Liver (tissue), 9 donors: ENCODE measurements around the gene CEP63. TPM values are rescaled to one million over a fixed set of nuclear protein-coding genes. Genes with fewer than 3 reads are reported as not detected.

Experiments used
- DNase-seq: peaks from one replicate; pipeline ENCODE4 v3.0.0-alpha.2; 2017; ENCODE audit warnings: low spot score
- H3K27ac ChIP-seq, 2 donors: one replicate each; pipeline ENCODE4 v1.7.0; 2013; ENCODE audit warnings: inconsistent platforms in 2 of 2, low read length in 2 of 2, control low read depth in 1 of 2, low read depth in 1 of 2, mild to moderate bottlenecking in 1 of 2
- H3K27me3 ChIP-seq, 4 donors: one replicate each; pipeline versions ENCODE4 v1.6.1 to v1.7.0; 2013; ENCODE audit warnings: low read length in 3 of 4, inconsistent platforms in 1 of 4, mild to moderate bottlenecking in 1 of 4, moderate library complexity in 1 of 4; ENCODE audit not compliant: control insufficient read depth in 4 of 4, insufficient read depth in 4 of 4
- H3K36me3 ChIP-seq, 4 donors: one replicate each; pipeline versions ENCODE4 v1.6.1 to v1.7.0; 2013; ENCODE audit warnings: low read length in 3 of 4, mild to moderate bottlenecking in 3 of 4, low read depth in 1 of 4, moderate library complexity in 1 of 4; ENCODE audit not compliant: control insufficient read depth in 4 of 4, insufficient read depth in 3 of 4
- H3K4me1 ChIP-seq, 4 donors: one replicate each; pipeline versions ENCODE4 v1.6.1 to v1.7.0; 2013; ENCODE audit warnings: low read length in 3 of 4, mild to moderate bottlenecking in 3 of 4, moderate library complexity in 1 of 4; ENCODE audit not compliant: control insufficient read depth in 4 of 4, insufficient read depth in 4 of 4
- H3K4me3 ChIP-seq, 3 donors: one replicate each; pipeline versions ENCODE4 v1.6.1 to v1.7.0; 2013; ENCODE audit warnings: low read length in 3 of 3, control low read depth in 1 of 3, low read depth in 1 of 3, mild to moderate bottlenecking in 1 of 3
- H3K9ac ChIP-seq, 2 donors: one replicate each; pipeline ENCODE4 v1.7.0; 2013; ENCODE audit warnings: low read length in 2 of 2, mild to moderate bottlenecking in 2 of 2, moderate library complexity in 2 of 2, control low read depth in 1 of 2, low read depth in 1 of 2
- H3K9me3 ChIP-seq, 4 donors: one replicate each; pipeline versions ENCODE4 v1.6.1 to v1.7.0; 2013; ENCODE audit warnings: low read length in 3 of 4; ENCODE audit not compliant: control insufficient read depth in 4 of 4
- ATF3 ChIP-seq: IDR thresholded peaks from 2 replicates; pipeline ENCODE4 v1.6.1; 2016; ENCODE audit warnings: antibody characterized with exemption
- EGR1 ChIP-seq, 2 donors: IDR thresholded peaks; 2 replicates each; pipeline ENCODE4 v1.6.1; 2016 to 2018; ENCODE audit warnings: antibody characterized with exemption in 2 of 2, low read depth in 2 of 2
- FOXA1 ChIP-seq: IDR thresholded peaks from 2 replicates; pipeline ENCODE4 v1.6.1; 2016; ENCODE audit warnings: antibody characterized with exemption
- FOXA2 ChIP-seq: IDR thresholded peaks from 2 replicates; pipeline ENCODE4 v1.6.1; 2016; ENCODE audit warnings: antibody characterized with exemption
- HNF4A ChIP-seq, 2 donors: conservative IDR thresholded peaks; 2 replicates each; pipeline ENCODE4 v1.6.1; 2016; ENCODE audit warnings: antibody characterized with exemption in 2 of 2, mild to moderate bottlenecking in 2 of 2
- HNF4G ChIP-seq: IDR thresholded peaks from 2 replicates; pipeline ENCODE4 v1.6.1; 2016; ENCODE audit warnings: antibody characterized with exemption
- NR2F2 ChIP-seq: IDR thresholded peaks from 2 replicates; pipeline ENCODE4 v1.6.1; 2016; ENCODE audit warnings: antibody characterized with exemption
- TAF1 ChIP-seq: conservative IDR thresholded peaks from 2 replicates; pipeline ENCODE4 v1.6.1; 2016; ENCODE audit warnings: antibody characterized with exemption, mild to moderate bottlenecking
- WGBS: extraction: QIAGEN DNeasy Blood & Tissue Kit; methylation state at CpG from one replicate; pipeline ENCODE4 v1.1.7; 2013; 5-methylcytosine and 5-hydroxymethylcytosine counted together
- polyA plus RNA-seq, 2 donors: library from polyadenylated mRNA; stranded (reverse) in 1 of 2; unstranded in 1 of 2; fragments of 200-250 nt in 1 of 2; fragments of >200 nt in 1 of 2; fragmentation: Nextera tagmentation in 1 of 2; extraction: Ambion mirVana in 1 of 2; gene quantifications; one replicate each; pipeline versions ENCODE4 v1.2.1 to v1.2.3, GENCODE V29; 2013 to 2015
- total RNA-seq, 2 donors: library from RNA; depleted of rRNA; stranded (reverse); fragments of >200 nt; gene quantifications; one replicate each; pipeline ENCODE4 v1.2.3, GENCODE V29; 2014
- TF ChIP-seq, protein P1 (sequence below): fragments of 150-350 bp; IDR thresholded peaks from 2 replicates; pipeline ENCODE4 v1.5.1; 2017; ENCODE audit warnings: improper control_type of control experiment, low read depth, low read length; ENCODE audit not compliant: missing input control
- TF ChIP-seq, protein P2 (sequence below): IDR thresholded peaks from 2 replicates; pipeline ENCODE4 v1.6.1; 2016; ENCODE audit warnings: antibody characterized with exemption
- TF ChIP-seq, protein P3 (sequence below): IDR thresholded peaks from 2 replicates; pipeline ENCODE4 v1.6.1; 2016; ENCODE audit warnings: antibody characterized with exemption
- donor health status: healthy.
- donor health status: healthy.
- donor health status: healthy.
- donor health status: healthy.
- donor health status: healthy.

Gene CEP63
- total and polyA plus RNA-seq, 4 donors: 8.1 to 16.1 (median 12.7) TPM

- no peak for DNase-seq
- WGBS: 92% methylated on average over 1 of the region's 1 CpG
- H3K9me3 ChIP-seq: no peaks in the 10 kb centered on the region
- H3K9ac ChIP-seq: no peak overlapping the region
- peaks cover 0 to 33% (median 20%) of the 10 kb centered on the region in 4 donors for H3K36me3 ChIP-seq
- no peaks in the 10 kb centered on the region for H3K4me1 ChIP-seq
- TF ChIP-seq HNF4G (no peak), FOXA1 (no peak), HNF4A (conservative IDR thresholded peaks at IDR 0.05) (no peak), NR2F2 (no peak), TAF1 (no peak), EGR1 (IDR thresholded peaks at IDR 0.05; ENCODE audit: low read depth in 2 of 2) (no peak), ATF3 (no peak)
- TF ChIP-seq, protein P1, sequence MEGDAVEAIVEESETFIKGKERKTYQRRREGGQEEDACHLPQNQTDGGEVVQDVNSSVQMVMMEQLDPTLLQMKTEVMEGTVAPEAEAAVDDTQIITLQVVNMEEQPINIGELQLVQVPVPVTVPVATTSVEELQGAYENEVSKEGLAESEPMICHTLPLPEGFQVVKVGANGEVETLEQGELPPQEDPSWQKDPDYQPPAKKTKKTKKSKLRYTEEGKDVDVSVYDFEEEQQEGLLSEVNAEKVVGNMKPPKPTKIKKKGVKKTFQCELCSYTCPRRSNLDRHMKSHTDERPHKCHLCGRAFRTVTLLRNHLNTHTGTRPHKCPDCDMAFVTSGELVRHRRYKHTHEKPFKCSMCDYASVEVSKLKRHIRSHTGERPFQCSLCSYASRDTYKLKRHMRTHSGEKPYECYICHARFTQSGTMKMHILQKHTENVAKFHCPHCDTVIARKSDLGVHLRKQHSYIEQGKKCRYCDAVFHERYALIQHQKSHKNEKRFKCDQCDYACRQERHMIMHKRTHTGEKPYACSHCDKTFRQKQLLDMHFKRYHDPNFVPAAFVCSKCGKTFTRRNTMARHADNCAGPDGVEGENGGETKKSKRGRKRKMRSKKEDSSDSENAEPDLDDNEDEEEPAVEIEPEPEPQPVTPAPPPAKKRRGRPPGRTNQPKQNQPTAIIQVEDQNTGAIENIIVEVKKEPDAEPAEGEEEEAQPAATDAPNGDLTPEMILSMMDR: no peak
- TF ChIP-seq, protein P2, sequence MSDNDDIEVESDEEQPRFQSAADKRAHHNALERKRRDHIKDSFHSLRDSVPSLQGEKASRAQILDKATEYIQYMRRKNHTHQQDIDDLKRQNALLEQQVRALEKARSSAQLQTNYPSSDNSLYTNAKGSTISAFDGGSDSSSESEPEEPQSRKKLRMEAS: no peak
- TF ChIP-seq, protein P3, sequence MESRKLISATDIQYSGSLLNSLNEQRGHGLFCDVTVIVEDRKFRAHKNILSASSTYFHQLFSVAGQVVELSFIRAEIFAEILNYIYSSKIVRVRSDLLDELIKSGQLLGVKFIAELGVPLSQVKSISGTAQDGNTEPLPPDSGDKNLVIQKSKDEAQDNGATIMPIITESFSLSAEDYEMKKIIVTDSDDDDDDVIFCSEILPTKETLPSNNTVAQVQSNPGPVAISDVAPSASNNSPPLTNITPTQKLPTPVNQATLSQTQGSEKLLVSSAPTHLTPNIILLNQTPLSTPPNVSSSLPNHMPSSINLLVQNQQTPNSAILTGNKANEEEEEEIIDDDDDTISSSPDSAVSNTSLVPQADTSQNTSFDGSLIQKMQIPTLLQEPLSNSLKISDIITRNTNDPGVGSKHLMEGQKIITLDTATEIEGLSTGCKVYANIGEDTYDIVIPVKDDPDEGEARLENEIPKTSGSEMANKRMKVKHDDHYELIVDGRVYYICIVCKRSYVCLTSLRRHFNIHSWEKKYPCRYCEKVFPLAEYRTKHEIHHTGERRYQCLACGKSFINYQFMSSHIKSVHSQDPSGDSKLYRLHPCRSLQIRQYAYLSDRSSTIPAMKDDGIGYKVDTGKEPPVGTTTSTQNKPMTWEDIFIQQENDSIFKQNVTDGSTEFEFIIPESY: no peak
- H3K4me3 ChIP-seq: no peak overlapping the region
- H3K27me3 ChIP-seq: no peaks in the 10 kb centered on the region
- H3K27ac ChIP-seq: no peak overlapping the region
These were observed 47.6 kb downstream of the CEP63 start for GRCh38 chr3:134533493-134533892.

DNA sequence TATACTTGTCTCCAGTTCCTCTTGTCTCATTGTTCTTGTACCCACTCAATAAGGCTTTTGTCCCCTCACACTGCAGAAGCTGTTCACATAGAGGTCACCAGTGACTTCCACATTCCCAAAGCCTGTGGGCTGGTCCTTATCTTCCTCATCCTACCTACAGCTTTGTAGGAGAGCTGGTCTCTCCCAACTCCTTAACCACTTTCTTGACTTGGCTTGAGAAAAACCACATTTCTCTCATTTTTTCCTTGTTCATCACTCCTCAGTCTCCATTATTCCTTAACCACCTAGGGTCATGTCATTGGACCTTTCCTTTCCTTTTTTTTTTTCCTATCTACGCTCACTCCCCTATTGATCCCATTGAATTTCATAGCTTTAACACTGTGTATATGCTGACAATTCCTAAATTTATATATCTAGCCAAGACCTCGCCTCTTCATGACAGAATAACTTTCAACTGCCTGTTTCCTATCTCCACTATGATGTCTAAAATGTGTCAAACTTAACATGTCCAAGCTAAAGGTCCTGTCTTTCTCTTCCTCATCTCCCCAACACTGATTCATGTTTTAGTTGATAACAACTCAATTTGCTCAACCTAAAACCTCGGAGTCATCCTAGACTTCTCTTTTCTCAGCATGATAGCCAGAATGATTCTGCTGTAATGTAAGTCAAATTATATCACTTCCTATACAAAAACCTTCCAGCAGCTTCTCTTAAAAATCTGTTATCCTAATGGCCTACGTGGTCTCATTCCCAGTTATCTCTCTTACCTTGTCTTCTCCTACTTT, 49.5 kb downstream of the CEP63 start:
- Histone ChIP-seq H3K36me3 (peaks cover 0 to 36% (median 22%) of the 10 kb centered on the region in 4 donors), H3K27me3 (no peaks in the 10 kb centered on the region), H3K9me3 (no peaks in the 10 kb centered on the region), H3K9ac (no peak overlapping the region), H3K4me1 (no peaks in the 10 kb centered on the region), H3K4me3 (no peak overlapping the region), H3K27ac (no peak overlapping the region)
- no peak for TF ChIP-seq EGR1 (IDR thresholded peaks at IDR 0.05; ENCODE audit: low read depth in 2 of 2)
- no peak for TF ChIP-seq NR2F2
- TF ChIP-seq, protein P1: no peak
- TF ChIP-seq FOXA1: no peak
- TF ChIP-seq ATF3: no peak
- TF ChIP-seq FOXA2: no peak
- TF ChIP-seq HNF4G: no peak
- no peak for TF ChIP-seq TAF1
- 93% methylated on average over 4 of the region's 4 CpGs for WGBS
- no peak for DNase-seq
